Measurements from ENCODE around the gene GRID1. TPM values are rescaled to one million over a fixed set of nuclear protein-coding genes. Genes with fewer than 3 reads are reported as not detected.

The GRID1 gene
- total RNA-seq, 1 experiment from 2014 or later = 5.6 TPM

- no TSS peak for BruUV-seq (replicated peaks)
Measured at GRCh38 chr10:85657476-85658113, 709.0 kb downstream of the GRID1 start.

GRCh38 chr10:85655411-85655810, 711.2 kb downstream of the GRID1 start:
- no peak overlapping the region for H3K4me3 ChIP-seq (replicated peaks in 1 of 2; ENCODE audit: low read depth in 1 of 2, low read length in 2 of 2)
- no peaks in the 10 kb centered on the region for H3K36me3 ChIP-seq (ENCODE audit: control insufficient read depth in 1 of 2, insufficient read depth in 2 of 2, low read length in 2 of 2)
- H3K9ac ChIP-seq (ENCODE audit: low read length) = no peak overlapping the region
- ChIA-PET CTCF (no interaction called here), RAD21 (ENCODE audit: low non-redundant PET in 1 of 2, low total read pairs in 2 of 2, uncharacterized antibody in 2 of 2, unreplicated experiment in 2 of 2) (no interaction called here), POLR2A (no interaction called here)
- H2AFZ ChIP-seq (ENCODE audit: low read depth, low read length, poor library complexity, severe bottlenecking) = no peak overlapping the region
- H3K27me3 ChIP-seq (ENCODE audit: insufficient read depth, low read length) = 0 out of 2 replicates have a peak, but pooled peaks cover 4% of the 10 kb centered on the region
- BruUV-seq (replicated peaks) = no TSS peak
- ATAC-seq (no peak), DNase-seq (ENCODE audit: low read depth, low spot score) (no peak)
- no peak for TF ChIP-seq REST (IDR thresholded peaks at IDR 0.05; ENCODE audit: low read depth)
- no peak for TF ChIP-seq ZBTB33 (IDR thresholded peaks at IDR 0.05; ENCODE audit: extremely low read depth, insufficient replicate concordance, low read length)
- TF ChIP-seq YY1 (IDR thresholded peaks at IDR 0.05; ENCODE audit: extremely low read depth, insufficient replicate concordance, low read depth, low read length) = no peak
- TF ChIP-seq FOSL1 (IDR thresholded peaks at IDR 0.05; ENCODE audit: low read depth) = no peak
- H3K4me2 ChIP-seq (ENCODE audit: low read length) = no peak overlapping the region
- H3K9me3 ChIP-seq (ENCODE audit: control insufficient read depth in 1 of 2, insufficient read depth in 1 of 2, low read depth in 1 of 2, low read length in 2 of 2) = no peaks in the 10 kb centered on the region
- no peaks in the 10 kb centered on the region for H4K20me1 ChIP-seq (ENCODE audit: insufficient read depth)
- no peak overlapping the region for H3K27ac ChIP-seq (ENCODE audit: low read depth, low read length)
- no peaks in the 10 kb centered on the region for H3K79me2 ChIP-seq (ENCODE audit: insufficient read depth, low read length)
- intact Hi-C loops (cut with micrococcal nuclease) = no loop called here
- no peaks in the 10 kb centered on the region for H3K9me2 ChIP-seq (ENCODE audit: insufficient read depth)
- no peaks in the 10 kb centered on the region for H3K4me1 ChIP-seq (ENCODE audit: control insufficient read depth in 1 of 2, insufficient read depth in 2 of 2, low read length in 2 of 2)

More at GRCh38 chr10:85657476-85658113, 709.0 kb downstream of the GRID1 start:
- Histone ChIP-seq H3K4me2 (ENCODE audit: low read length) (no peak overlapping the region), H3K9me2 (ENCODE audit: insufficient read depth) (no peaks in the 10 kb centered on the region), H4K20me1 (ENCODE audit: insufficient read depth) (no peaks in the 10 kb centered on the region), H3K4me3 (replicated peaks in 1 of 2; ENCODE audit: low read depth in 1 of 2, low read length in 2 of 2) (no peak overlapping the region), H3K36me3 (ENCODE audit: control insufficient read depth in 1 of 2, insufficient read depth in 2 of 2, low read length in 2 of 2) (no peaks in the 10 kb centered on the region), H2AFZ (ENCODE audit: low read depth, low read length, poor library complexity, severe bottlenecking) (no peak overlapping the region), H3K9ac (ENCODE audit: low read length) (no peak overlapping the region), H3K79me2 (ENCODE audit: insufficient read depth, low read length) (no peaks in the 10 kb centered on the region), H3K27ac (ENCODE audit: low read depth, low read length) (no peak overlapping the region), H3K27me3 (ENCODE audit: insufficient read depth, low read length) (0 out of 2 replicates have a peak, but pooled peaks cover 4% of the 10 kb centered on the region), H3K9me3 (ENCODE audit: control insufficient read depth in 1 of 2, insufficient read depth in 1 of 2, low read depth in 1 of 2, low read length in 2 of 2) (no peaks in the 10 kb centered on the region), H3K4me1 (ENCODE audit: control insufficient read depth in 1 of 2, insufficient read depth in 2 of 2, low read length in 2 of 2) (no peaks in the 10 kb centered on the region)
- RAD21 ChIA-PET (ENCODE audit: low non-redundant PET in 1 of 2, low total read pairs in 2 of 2, uncharacterized antibody in 2 of 2, unreplicated experiment in 2 of 2) = no interaction called here
- DNase-seq (ENCODE audit: low read depth, low spot score) = no peak
- no peak for TF ChIP-seq EZH2 (IDR thresholded peaks at IDR 0.05)
- TF ChIP-seq JUND (IDR thresholded peaks at IDR 0.05) = no peak
- TF ChIP-seq ZBTB33 (IDR thresholded peaks at IDR 0.05; ENCODE audit: extremely low read depth, insufficient replicate concordance, low read length) = no peak
- TF ChIP-seq SP1 (IDR thresholded peaks at IDR 0.05; ENCODE audit: low read depth) = no peak
- POLR2A ChIA-PET = no interaction called here
- CTCF ChIA-PET = no interaction called here
- no peak for ATAC-seq
- intact Hi-C loops (cut with micrococcal nuclease) = no loop called here

Measured in HCT116 (cell line).